Trophoblast cell (in vitro differentiated cells and primary cell): ENCODE data around the gene UBQLN3.
A peak's percentile ranks its signal among the peaks of the same experiment; 100 is the strongest.

Experiments used
- DNase-seq, 2 donors: peaks; one replicate each; pipeline ENCODE4 v3.0.0-alpha.2; 2016
- H2AFZ ChIP-seq: 2 replicates; pipeline ENCODE4 v1.6.1; 2013; ENCODE audit warnings: low read length, moderate library complexity, mild to moderate bottlenecking; ENCODE audit not compliant: insufficient read depth, poor library complexity
- H2AK5ac ChIP-seq: 2 replicates; pipeline ENCODE4 v1.6.1; 2013; ENCODE audit warnings: mild to moderate bottlenecking, low read length
- H2BK120ac ChIP-seq: 2 replicates; pipeline ENCODE4 v1.6.1; 2013; ENCODE audit warnings: low read length, mild to moderate bottlenecking, moderate library complexity; ENCODE audit not compliant: insufficient read depth, poor library complexity
- H2BK12ac ChIP-seq: 2 replicates; pipeline ENCODE4 v1.6.1; 2013; ENCODE audit warnings: mild to moderate bottlenecking, low read length, moderate library complexity
- H2BK5ac ChIP-seq: 2 replicates; pipeline ENCODE4 v1.6.1; 2013; ENCODE audit warnings: low read length, low read depth, moderate library complexity, mild to moderate bottlenecking; ENCODE audit not compliant: poor library complexity
- H3K14ac ChIP-seq: 2 replicates; pipeline ENCODE4 v1.6.1; 2013; ENCODE audit warnings: mild to moderate bottlenecking, low read length
- H3K18ac ChIP-seq: 2 replicates; pipeline ENCODE4 v1.6.1; 2013; ENCODE audit warnings: mild to moderate bottlenecking, low read length
- H3K23ac ChIP-seq: 2 replicates; pipeline ENCODE4 v1.6.1; 2013; ENCODE audit warnings: low read length
- H3K27ac ChIP-seq: 2 replicates; pipeline ENCODE4 v1.5.1; 2013; ENCODE audit warnings: low read depth, mild to moderate bottlenecking, inconsistent platforms, low read length, moderate library complexity
- H3K27me3 ChIP-seq: 2 replicates; pipeline ENCODE4 v1.6.1; 2013; ENCODE audit warnings: inconsistent platforms, mild to moderate bottlenecking, low read length, moderate library complexity; ENCODE audit not compliant: insufficient read depth
- H3K36me3 ChIP-seq, 2 experiments: 1 replicate in 1 of 2; 2 replicates in 1 of 2; pipeline ENCODE4 v1.6.1; 2013; ENCODE audit warnings: low read length in 2 of 2, mild to moderate bottlenecking in 2 of 2, moderate library complexity in 1 of 2; ENCODE audit not compliant: insufficient read depth in 2 of 2, control insufficient read depth in 1 of 2
- H3K4ac ChIP-seq: 2 replicates; pipeline ENCODE4 v1.6.1; 2013; ENCODE audit warnings: low read depth, mild to moderate bottlenecking, low read length, moderate library complexity
- H3K4me1 ChIP-seq, 2 experiments: 1 replicate in 1 of 2; 2 replicates in 1 of 2; pipeline ENCODE4 v1.6.1; 2013; ENCODE audit warnings: low read length in 2 of 2, mild to moderate bottlenecking in 2 of 2, moderate library complexity in 1 of 2; ENCODE audit not compliant: insufficient read depth in 2 of 2, control insufficient read depth in 1 of 2
- H3K4me2 ChIP-seq: 2 replicates; pipeline ENCODE4 v1.6.1; 2013; ENCODE audit warnings: inconsistent platforms, mild to moderate bottlenecking, low read length, moderate library complexity
- H3K4me3 ChIP-seq: 2 replicates; pipeline ENCODE4 v1.5.1; 2013; ENCODE audit warnings: mild to moderate bottlenecking, low read depth, low read length, inconsistent platforms
- H3K79me1 ChIP-seq: one replicate; pipeline ENCODE4 v1.6.1; 2013; ENCODE audit warnings: low read length
- H3K79me2 ChIP-seq: 2 replicates; pipeline ENCODE4 v1.6.1; 2013; ENCODE audit warnings: low read length, mild to moderate bottlenecking; ENCODE audit not compliant: control insufficient read depth, insufficient read depth, poor library complexity
- H3K9ac ChIP-seq: 2 replicates; pipeline ENCODE4 v1.6.1; 2013; ENCODE audit warnings: mild to moderate bottlenecking, low read length
- H3K9me3 ChIP-seq: 2 replicates; pipeline ENCODE4 v1.6.1; 2013; ENCODE audit warnings: low read depth, mild to moderate bottlenecking, control low read depth, inconsistent platforms, low read length; ENCODE audit not compliant: insufficient read depth
- H4K12ac ChIP-seq: 2 replicates; pipeline ENCODE4 v1.6.1; 2013; ENCODE audit warnings: low read depth, mild to moderate bottlenecking, low read length, moderate library complexity
- H4K8ac ChIP-seq: 2 replicates; pipeline ENCODE4 v1.6.1; 2013; ENCODE audit warnings: low read depth, mild to moderate bottlenecking, low read length, moderate library complexity
- H4K91ac ChIP-seq: one replicate; pipeline ENCODE4 v1.6.1; 2013; ENCODE audit warnings: low read depth, mild to moderate bottlenecking, low read length, moderate library complexity
- WGBS: extraction: QIAGEN DNeasy Blood & Tissue Kit; methylation state at CpG from one replicate; pipeline ENCODE4 v1.1.7; 2013; ENCODE audit warnings: missing lambda C conversion rate; ENCODE audit not compliant: insufficient read length, insufficient coverage; ENCODE audit errors: extremely low coverage; 5-methylcytosine and 5-hydroxymethylcytosine counted together

Gene UBQLN3

GRCh38 chr11:5507933-5508305 is 1.8 kb downstream of the UBQLN3 start:
- Histone ChIP-seq H3K23ac (no peak overlapping the region), H3K4me2 (no peak overlapping the region), H4K8ac (no peak overlapping the region), H2BK5ac (no peak overlapping the region), H3K18ac (no peak overlapping the region), H3K27me3 (no peaks in the 10 kb centered on the region), H3K14ac (no peak overlapping the region), H3K4me1 (no peaks in the 10 kb centered on the region), H3K9ac (no peak overlapping the region), H3K27ac (no peak overlapping the region), H3K79me2 (no peaks in the 10 kb centered on the region), H2AFZ (no peak overlapping the region), H3K4me3 (no peak overlapping the region), H2AK5ac (no peak overlapping the region), H3K4ac (no peak overlapping the region), H4K12ac (no peak overlapping the region), H3K36me3 (no peaks in the 10 kb centered on the region), H2BK12ac (no peak overlapping the region), H2BK120ac (no peak overlapping the region), H3K79me1 (no peaks in the 10 kb centered on the region), H4K91ac (no peak overlapping the region), H3K9me3 (peaks cover 4% of the 10 kb centered on the region)
- no CpG with 5 or more reads among the region's 6 CpGs for WGBS
- peak in 1 of 2 donors; percentile 27 for DNase-seq

GRCh38 chr11:5507177-5507932 is 2.4 kb downstream of the UBQLN3 start:
- DNase-seq, result no peak
- Histone ChIP-seq H3K27me3 (no peaks in the 10 kb centered on the region), H3K18ac (no peak overlapping the region), H2AK5ac (no peak overlapping the region), H3K4me3 (no peak overlapping the region), H3K4ac (no peak overlapping the region), H3K79me1 (no peaks in the 10 kb centered on the region), H3K9me3 (peaks cover 4% of the 10 kb centered on the region), H3K23ac (no peak overlapping the region), H3K36me3 (no peaks in the 10 kb centered on the region), H3K14ac (no peak overlapping the region), H3K9ac (no peak overlapping the region), H4K8ac (no peak overlapping the region), H4K91ac (no peak overlapping the region), H3K79me2 (no peaks in the 10 kb centered on the region), H4K12ac (no peak overlapping the region), H2AFZ (no peak overlapping the region), H2BK120ac (no peak overlapping the region), H2BK5ac (no peak overlapping the region), H3K4me1 (no peaks in the 10 kb centered on the region), H3K4me2 (no peak overlapping the region), H2BK12ac (no peak overlapping the region), H3K27ac (no peak overlapping the region)
- no CpG with 5 or more reads among the region's 9 CpGs for whole genome bisulfite sequencing

DNA sequence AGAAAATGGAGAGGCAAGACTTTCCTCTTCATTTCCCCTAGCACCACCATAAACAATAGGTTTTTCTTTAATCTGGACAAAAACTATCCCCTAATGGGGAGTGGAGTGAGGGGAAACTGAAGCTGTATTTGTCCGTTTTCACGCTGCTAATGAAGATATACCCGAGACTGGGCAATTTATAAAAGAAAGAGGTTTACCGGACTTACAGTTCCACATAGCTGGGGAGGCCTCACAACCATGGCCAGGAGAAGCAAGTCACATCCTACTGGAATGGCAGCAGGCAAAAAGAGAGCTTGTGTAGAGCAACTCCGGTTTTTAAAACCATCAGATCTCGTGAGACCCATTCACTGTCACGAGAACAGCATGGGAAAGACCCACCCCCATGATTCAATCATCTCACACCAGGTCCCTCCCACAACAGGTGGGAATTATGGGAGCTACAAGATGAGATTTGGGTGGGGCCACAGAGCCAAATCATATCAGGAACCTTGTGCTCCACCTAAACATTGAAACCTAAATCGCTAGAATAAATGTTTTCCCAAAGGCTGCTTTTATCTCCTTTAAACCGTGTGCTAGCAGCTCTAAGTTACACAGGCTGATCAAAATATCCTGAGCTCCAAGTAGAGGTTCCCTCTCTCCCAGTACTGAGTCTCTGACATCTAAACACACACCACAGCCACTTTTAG is 4.3 kb downstream of the UBQLN3 start:
- H3K4me1 ChIP-seq, result no peaks in the 10 kb centered on the region
- H4K8ac ChIP-seq, result no peak overlapping the region
- H2BK120ac ChIP-seq, result no peak overlapping the region
- no peak overlapping the region for H2BK12ac ChIP-seq
- no peak overlapping the region for H2AFZ ChIP-seq
- H2BK5ac ChIP-seq, result no peak overlapping the region
- no CpG with 5 or more reads among the region's 9 CpGs for WGBS
- H4K91ac ChIP-seq, result no peak overlapping the region
- no peak overlapping the region for H3K18ac ChIP-seq
- no peak overlapping the region for H3K23ac ChIP-seq
- H3K36me3 ChIP-seq, result no peaks in the 10 kb centered on the region
- no peak overlapping the region for H3K4me3 ChIP-seq
- H3K9me3 ChIP-seq, result peaks cover 4% of the 10 kb centered on the region
- H3K79me2 ChIP-seq, result no peaks in the 10 kb centered on the region
- no peak for DNase-seq
- H3K4ac ChIP-seq, result no peak overlapping the region
- no peaks in the 10 kb centered on the region for H3K79me1 ChIP-seq
- H3K14ac ChIP-seq, result no peak overlapping the region
- H3K4me2 ChIP-seq, result no peak overlapping the region
- no peak overlapping the region for H4K12ac ChIP-seq
- no peak overlapping the region for H3K9ac ChIP-seq
- no peaks in the 10 kb centered on the region for H3K27me3 ChIP-seq
- H2AK5ac ChIP-seq, result no peak overlapping the region
- no peak overlapping the region for H3K27ac ChIP-seq

GRCh38 chr11:5504403-5504921 is 5.3 kb downstream of the UBQLN3 start:
- H3K79me1 ChIP-seq, result no peaks in the 10 kb centered on the region
- no peak overlapping the region for H3K14ac ChIP-seq
- H3K79me2 ChIP-seq, result no peaks in the 10 kb centered on the region
- no peak overlapping the region for H2AFZ ChIP-seq
- H2BK120ac ChIP-seq, result no peak overlapping the region
- H2AK5ac ChIP-seq, result no peak overlapping the region
- no peak overlapping the region for H3K18ac ChIP-seq
- H2BK12ac ChIP-seq, result no peak overlapping the region
- no peaks in the 10 kb centered on the region for H3K4me1 ChIP-seq
- H3K9ac ChIP-seq, result no peak overlapping the region
- DNase-seq, result no peak
- H3K4me2 ChIP-seq, result no peak overlapping the region
- H3K23ac ChIP-seq, result no peak overlapping the region
- H4K12ac ChIP-seq, result no peak overlapping the region
- H4K91ac ChIP-seq, result no peak overlapping the region
- H3K9me3 ChIP-seq, result peaks cover 4% of the 10 kb centered on the region
- no peak overlapping the region for H3K4ac ChIP-seq
- H3K4me3 ChIP-seq, result no peak overlapping the region
- no peak overlapping the region for H3K27ac ChIP-seq
- no CpG with 5 or more reads among the region's 2 CpGs for WGBS
- H4K8ac ChIP-seq, result no peak overlapping the region
- no peaks in the 10 kb centered on the region for H3K27me3 ChIP-seq
- no peaks in the 10 kb centered on the region for H3K36me3 ChIP-seq
- H2BK5ac ChIP-seq, result no peak overlapping the region
